ENCODE results near the gene CD69. TPM values are rescaled to one million over a fixed set of nuclear protein-coding genes. Genes with fewer than 3 reads are reported as not detected.
"Not testable (repeated sequence)": the region's sequence is repeated elsewhere in the genome, so short reads cannot be mapped to it uniquely, and the experiment has no call there.

Gene CD69
- total RNA-seq, 1 donor from 2014 or later = not detected

DNA sequence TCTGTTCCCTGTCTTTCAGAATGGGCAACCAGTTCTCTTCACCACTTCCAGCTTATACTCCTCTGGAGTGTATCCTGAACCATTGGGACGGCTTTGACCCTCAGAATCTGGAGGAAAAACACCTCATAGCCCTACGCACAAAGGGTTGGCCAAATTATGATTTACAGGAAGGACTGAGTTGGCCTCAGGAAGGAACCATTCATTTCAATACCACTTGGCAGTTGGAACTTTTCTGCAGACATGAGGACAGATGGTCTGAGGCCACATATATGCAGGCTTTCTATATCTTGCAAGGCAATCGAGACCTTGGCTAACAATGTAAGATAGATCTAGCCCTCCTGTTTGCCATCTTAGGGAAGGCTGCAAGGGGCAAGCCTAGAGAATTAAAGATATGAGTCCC lies 51.8 kb downstream of the CD69 start:
- Mint-ChIP-seq H3K4me3 (ENCODE audit: unreplicated experiment) (no peak overlapping the region), H3K27ac (ENCODE audit: unreplicated experiment) (no peak overlapping the region), H3K36me3 (ENCODE audit: low read depth) (no peaks in the 10 kb centered on the region), H3K9me3 (ENCODE audit: low read depth) (peaks cover 6% of the 10 kb centered on the region), H3K4me1 (ENCODE audit: low read depth) (peaks cover 7% of the 10 kb centered on the region), H3K27me3 (ENCODE audit: low read depth) (no peaks in the 10 kb centered on the region)
- TF ChIP-seq, protein P1, sequence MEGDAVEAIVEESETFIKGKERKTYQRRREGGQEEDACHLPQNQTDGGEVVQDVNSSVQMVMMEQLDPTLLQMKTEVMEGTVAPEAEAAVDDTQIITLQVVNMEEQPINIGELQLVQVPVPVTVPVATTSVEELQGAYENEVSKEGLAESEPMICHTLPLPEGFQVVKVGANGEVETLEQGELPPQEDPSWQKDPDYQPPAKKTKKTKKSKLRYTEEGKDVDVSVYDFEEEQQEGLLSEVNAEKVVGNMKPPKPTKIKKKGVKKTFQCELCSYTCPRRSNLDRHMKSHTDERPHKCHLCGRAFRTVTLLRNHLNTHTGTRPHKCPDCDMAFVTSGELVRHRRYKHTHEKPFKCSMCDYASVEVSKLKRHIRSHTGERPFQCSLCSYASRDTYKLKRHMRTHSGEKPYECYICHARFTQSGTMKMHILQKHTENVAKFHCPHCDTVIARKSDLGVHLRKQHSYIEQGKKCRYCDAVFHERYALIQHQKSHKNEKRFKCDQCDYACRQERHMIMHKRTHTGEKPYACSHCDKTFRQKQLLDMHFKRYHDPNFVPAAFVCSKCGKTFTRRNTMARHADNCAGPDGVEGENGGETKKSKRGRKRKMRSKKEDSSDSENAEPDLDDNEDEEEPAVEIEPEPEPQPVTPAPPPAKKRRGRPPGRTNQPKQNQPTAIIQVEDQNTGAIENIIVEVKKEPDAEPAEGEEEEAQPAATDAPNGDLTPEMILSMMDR (IDR thresholded peaks at IDR 0.05) = no peak
- DNase-seq (ENCODE audit: low spot score) = no peak

DNA sequence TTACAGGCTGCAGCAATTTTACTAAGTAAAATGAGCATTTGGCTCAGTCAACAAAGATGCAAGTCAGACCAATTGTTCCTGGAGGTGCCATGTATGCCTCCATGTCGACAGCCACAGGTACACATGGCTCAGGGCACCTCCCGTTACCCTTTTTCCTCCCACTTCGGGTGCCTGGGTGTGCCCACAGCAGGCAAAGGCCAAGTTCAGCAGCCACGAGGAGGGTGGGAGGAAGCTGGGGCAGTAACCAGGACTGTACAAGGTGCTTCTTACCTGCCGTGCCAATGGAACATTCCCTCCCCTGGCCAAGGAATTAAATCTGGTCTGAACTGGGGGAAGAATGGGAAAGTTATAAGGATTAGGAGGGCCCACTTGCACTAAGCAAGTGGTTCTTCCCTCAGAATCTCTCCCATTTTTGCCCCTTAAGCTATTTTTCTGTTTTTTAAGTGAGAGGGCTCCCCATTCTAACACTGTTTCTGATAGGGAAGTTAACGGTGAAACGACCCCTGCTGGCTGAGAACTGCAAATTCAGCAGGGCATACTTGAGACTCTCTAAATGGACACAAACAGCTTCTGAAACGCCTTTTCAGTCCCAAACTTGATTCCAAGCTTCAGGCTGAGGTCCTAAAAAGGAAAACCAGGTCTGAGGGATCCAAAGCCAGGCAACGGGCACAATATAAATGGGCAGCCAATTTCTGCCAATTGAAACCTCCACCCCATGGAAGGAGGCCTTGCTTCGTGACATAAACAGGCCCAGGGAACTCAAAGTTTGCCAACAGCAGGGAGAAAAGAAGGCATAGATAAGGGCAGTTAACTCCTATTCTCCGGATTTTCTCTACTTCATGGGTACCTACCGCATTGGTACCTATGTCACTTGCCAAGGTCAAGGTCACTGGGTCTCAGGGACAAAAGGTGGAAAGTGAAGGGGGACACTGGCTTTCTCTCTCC lies 52.6 kb downstream of the CD69 start:
- TF ChIP-seq, protein P1 (IDR thresholded peaks at IDR 0.05) = peak; percentile 95
- no peaks in the 10 kb centered on the region for H3K27me3 Mint-ChIP-seq (ENCODE audit: low read depth)
- H3K36me3 Mint-ChIP-seq (ENCODE audit: low read depth) = no peaks in the 10 kb centered on the region
- no peak overlapping the region for H3K4me3 Mint-ChIP-seq (ENCODE audit: unreplicated experiment)
- no peak for DNase-seq (ENCODE audit: low spot score)
- peaks cover 7% of the 10 kb centered on the region for H3K4me1 Mint-ChIP-seq (ENCODE audit: low read depth)
- H3K27ac Mint-ChIP-seq (ENCODE audit: unreplicated experiment) = no peak overlapping the region
- peaks cover 6% of the 10 kb centered on the region for H3K9me3 Mint-ChIP-seq (ENCODE audit: low read depth)

DNA sequence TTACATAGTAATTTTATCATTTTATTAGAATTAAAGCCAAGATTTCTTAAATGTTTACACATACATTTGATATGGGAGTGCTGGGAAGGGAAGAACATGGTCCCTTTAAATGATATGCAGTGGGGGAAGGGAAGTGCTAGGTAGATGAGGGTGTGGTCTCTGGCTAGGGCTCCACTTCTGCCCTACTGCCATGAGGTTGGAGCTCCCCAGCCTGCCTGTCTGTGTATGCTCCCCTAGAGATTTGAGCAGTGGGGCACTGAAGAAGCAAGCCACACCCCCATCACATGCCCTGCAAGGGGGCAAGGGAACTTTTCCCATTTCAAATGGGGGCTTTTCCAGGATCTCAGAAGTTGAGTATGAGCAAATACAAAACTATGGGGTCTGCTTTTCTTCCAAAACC lies 53.3 kb downstream of the CD69 start:
- no peak overlapping the region for H3K27ac Mint-ChIP-seq (ENCODE audit: unreplicated experiment)
- TF ChIP-seq, protein P1 (IDR thresholded peaks at IDR 0.05) = no peak
- H3K36me3 Mint-ChIP-seq (ENCODE audit: low read depth) = no peaks in the 10 kb centered on the region
- H3K4me1 Mint-ChIP-seq (ENCODE audit: low read depth) = peaks cover 7% of the 10 kb centered on the region
- no peak for DNase-seq (ENCODE audit: low spot score)
- no peaks in the 10 kb centered on the region for H3K27me3 Mint-ChIP-seq (ENCODE audit: low read depth)
- peaks cover 9% of the 10 kb centered on the region for H3K9me3 Mint-ChIP-seq (ENCODE audit: low read depth)
- no peak overlapping the region for H3K4me3 Mint-ChIP-seq (ENCODE audit: unreplicated experiment)

DNA sequence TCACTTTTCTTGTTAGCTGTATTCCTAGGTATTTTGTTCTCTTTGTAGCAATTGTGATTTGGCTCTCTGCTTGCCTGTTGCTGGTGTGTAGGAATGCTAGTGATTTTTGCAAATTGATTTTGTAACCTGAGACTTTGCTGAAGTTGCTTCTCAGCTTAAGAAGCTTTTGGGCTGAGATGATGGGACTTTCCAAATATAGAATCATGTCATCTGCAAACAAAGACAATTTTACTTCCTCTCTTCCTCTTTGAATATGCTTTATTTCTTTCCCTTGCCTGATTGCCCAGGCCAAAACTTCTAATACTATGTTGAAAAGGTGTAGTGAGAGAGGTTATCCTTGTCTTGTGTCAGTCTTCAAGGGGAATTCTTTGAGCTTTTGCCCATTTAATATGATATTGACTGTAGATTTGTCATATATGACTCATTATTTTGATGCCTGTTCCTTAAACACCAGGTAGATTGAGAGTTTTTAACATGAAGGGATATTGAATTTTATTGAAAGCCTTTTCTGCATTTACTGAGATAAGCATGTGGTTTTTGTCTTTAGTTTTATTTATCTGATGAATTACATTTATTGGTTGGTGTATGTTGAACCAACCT lies 54.5 kb downstream of the CD69 start:
- TF ChIP-seq, protein P1 (IDR thresholded peaks at IDR 0.05) = no peak
- Mint-ChIP-seq H3K4me3 (ENCODE audit: unreplicated experiment) (no peak overlapping the region), H3K27me3 (ENCODE audit: low read depth) (no peaks in the 10 kb centered on the region), H3K9me3 (ENCODE audit: low read depth) (peaks cover 9% of the 10 kb centered on the region), H3K27ac (ENCODE audit: unreplicated experiment) (no peak overlapping the region), H3K36me3 (ENCODE audit: low read depth) (no peaks in the 10 kb centered on the region), H3K4me1 (ENCODE audit: low read depth) (no peaks in the 10 kb centered on the region)
- no peak for DNase-seq (ENCODE audit: low spot score)

DNA sequence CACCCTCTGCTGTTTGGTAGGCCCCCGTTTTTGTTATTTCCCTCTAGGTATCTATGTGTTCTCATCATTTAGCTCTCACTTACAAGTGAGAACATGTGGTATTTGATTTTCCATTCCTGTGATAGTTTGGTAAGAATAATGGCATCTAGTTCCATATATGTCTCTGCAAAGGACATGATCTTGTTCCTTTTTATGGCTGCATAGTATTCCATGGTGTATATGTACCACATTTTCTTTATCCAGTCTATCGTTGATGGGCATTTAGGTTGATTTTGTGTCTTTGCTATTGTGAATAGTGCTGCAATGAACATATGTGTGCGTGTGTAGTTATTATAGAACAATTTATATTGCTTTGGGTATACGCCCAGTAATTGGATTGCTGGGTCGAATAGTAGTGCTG lies 56.1 kb downstream of the CD69 start:
- not testable (repeated sequence) for H3K36me3 Mint-ChIP-seq (ENCODE audit: low read depth); H3K9me3 Mint-ChIP-seq (ENCODE audit: low read depth); H3K27ac Mint-ChIP-seq (ENCODE audit: unreplicated experiment); H3K4me3 Mint-ChIP-seq (ENCODE audit: unreplicated experiment); DNase-seq (ENCODE audit: low spot score); H3K4me1 Mint-ChIP-seq (ENCODE audit: low read depth); H3K27me3 Mint-ChIP-seq (ENCODE audit: low read depth)

Other genes with a start within 250 kb of the CD69 start
- not detected in 3 replicates for gene KLRB1, start 153.0 kb downstream of the CD69 start, total RNA-seq
- gene CLEC2D, start 91.2 kb downstream of the CD69 start, total RNA-seq = 3.7 to 5.1 TPM (median 4.6 TPM) in 3 replicates
- not detected in 3 replicates for gene CLECL1, start 27.8 kb downstream of the CD69 start, total RNA-seq
- gene KLRF1, start 66.6 kb upstream of the CD69 start, total RNA-seq = not detected in 3 replicates
- gene CLEC2B, start 108.5 kb upstream of the CD69 start, total RNA-seq = not detected in 3 replicates
- not detected in 3 replicates for gene KLRF2, start 120.6 kb upstream of the CD69 start, total RNA-seq
- gene CLEC2A, start 171.5 kb upstream of the CD69 start, total RNA-seq = 0.62 to 0.67 TPM in 2 of 3 replicates, not detected in the other
- not detected in 3 replicates for gene CLEC12A, start 210.5 kb upstream of the CD69 start, total RNA-seq
- gene CLEC1B, start 238.2 kb upstream of the CD69 start, total RNA-seq = not detected in 3 replicates
- gene CLEC12B, start 249.7 kb upstream of the CD69 start, total RNA-seq = not detected in 3 replicates